ENCODE measurements around the gene COA3.

The COA3 gene

DNA sequence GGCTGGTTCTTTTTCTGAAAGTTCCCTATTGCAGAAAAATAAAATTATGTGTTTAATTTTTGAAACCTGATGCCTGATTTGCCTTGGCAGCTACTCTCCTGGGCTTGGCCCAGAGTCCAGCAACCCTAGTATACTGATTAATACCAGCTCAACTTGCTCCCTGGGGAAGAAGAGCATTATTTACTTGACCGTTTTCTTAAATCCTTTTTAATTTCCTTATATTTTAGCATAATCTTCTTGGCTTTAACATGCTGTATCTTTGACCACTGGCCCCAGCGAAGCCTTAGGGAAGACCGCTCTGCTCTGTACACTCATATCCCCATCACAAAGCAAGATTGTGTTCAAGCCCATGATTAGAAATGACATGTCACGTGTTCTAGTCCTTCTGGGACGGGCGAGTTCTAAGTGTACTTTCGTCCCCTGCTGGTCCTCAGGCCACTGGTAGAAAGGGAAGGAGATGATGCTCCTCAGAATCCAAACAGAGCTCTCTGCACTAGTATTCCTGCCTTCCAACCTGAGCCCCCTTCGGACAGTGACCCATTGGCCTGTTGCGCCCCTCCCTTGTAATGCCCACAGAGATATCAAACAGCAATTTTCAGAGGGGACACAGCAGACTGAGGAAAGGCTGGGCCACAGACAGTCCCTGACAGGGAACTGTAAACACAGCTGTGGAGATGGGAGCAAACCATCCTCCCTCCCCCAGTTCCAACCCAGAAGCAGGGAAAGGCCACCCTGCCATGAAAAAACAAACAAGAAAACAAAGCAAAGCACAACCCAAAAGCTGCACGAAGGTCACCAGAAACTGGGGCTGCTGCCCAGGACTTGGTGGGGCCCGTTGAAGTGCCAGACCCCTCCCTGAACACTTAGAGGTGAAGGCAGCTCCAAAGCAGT, 49.4 kb downstream of the COA3 start:
- DNase-seq: no peak

DNA sequence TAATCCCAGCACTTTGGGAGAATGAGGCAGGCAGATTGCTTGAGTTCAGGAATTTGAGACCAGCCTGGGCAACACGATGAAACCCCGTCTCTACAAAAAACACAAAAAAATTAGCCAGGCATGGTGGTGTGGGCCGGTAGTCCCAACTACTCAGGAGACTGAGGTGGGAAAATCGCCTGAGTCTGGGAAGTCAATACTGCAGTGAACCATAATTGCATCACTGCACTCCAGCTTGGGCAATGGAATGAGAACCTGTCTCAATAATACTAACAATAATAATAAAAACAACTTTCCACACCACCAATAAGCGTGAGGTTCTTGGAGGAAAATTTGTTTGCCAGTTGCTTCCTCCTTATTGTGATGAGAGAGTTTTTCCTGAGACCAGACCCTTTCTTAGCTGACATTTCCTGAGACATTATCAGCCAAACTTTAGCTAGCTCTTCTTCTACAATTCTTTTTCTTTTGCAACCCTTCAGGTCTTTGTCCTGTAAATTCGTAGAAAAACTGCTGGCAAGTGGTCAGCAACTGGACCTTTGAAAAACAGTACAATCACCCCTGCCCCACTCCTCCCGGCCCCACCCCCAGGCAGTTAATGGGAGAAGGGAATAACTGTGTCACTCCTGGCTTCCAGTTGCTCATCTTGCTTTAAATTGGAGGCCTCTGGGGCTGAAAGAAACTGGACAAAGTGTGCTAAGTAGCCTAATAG, 50.1 kb downstream of the COA3 start:
- DNase-seq: no peak
